ENCODE measurements around the gene ANKS4B. TPM values are rescaled to one million over a fixed set of nuclear protein-coding genes. Genes with fewer than 3 reads are reported as not detected.
"Not testable (repeated sequence)": the region's sequence is repeated elsewhere in the genome, so short reads cannot be mapped to it uniquely, and the experiment has no call there.

The ANKS4B gene
- total RNA-seq, 2 donors from 2014 or later = 0.78 TPM; not detected in 1

- no peak overlapping the region for H3K4me3 ChIP-seq
- H3K36me3 ChIP-seq (replicated peaks in 1 of 2; ENCODE audit: insufficient read depth in 1 of 2, low read depth in 2 of 2) = no peaks in the 10 kb centered on the region
- H3K9me3 ChIP-seq = no peaks in the 10 kb centered on the region
- intact Hi-C loops (cut with DNase I) = no loop called here
- H3K4me1 ChIP-seq = no peaks in the 10 kb centered on the region
- no peak for ATAC-seq
- 39 to 45% methylated on average over 4 of the region's 4 CpGs for WGBS, 2 donors
- DNase-seq = no peak
- H3K27ac ChIP-seq = no peak overlapping the region
- TF ChIP-seq, protein P1, sequence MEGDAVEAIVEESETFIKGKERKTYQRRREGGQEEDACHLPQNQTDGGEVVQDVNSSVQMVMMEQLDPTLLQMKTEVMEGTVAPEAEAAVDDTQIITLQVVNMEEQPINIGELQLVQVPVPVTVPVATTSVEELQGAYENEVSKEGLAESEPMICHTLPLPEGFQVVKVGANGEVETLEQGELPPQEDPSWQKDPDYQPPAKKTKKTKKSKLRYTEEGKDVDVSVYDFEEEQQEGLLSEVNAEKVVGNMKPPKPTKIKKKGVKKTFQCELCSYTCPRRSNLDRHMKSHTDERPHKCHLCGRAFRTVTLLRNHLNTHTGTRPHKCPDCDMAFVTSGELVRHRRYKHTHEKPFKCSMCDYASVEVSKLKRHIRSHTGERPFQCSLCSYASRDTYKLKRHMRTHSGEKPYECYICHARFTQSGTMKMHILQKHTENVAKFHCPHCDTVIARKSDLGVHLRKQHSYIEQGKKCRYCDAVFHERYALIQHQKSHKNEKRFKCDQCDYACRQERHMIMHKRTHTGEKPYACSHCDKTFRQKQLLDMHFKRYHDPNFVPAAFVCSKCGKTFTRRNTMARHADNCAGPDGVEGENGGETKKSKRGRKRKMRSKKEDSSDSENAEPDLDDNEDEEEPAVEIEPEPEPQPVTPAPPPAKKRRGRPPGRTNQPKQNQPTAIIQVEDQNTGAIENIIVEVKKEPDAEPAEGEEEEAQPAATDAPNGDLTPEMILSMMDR (IDR thresholded peaks at IDR 0.05) = no peak
- no peak for TF ChIP-seq POLR2A (IDR thresholded peaks at IDR 0.05)
- H3K27me3 ChIP-seq = no peaks in the 10 kb centered on the region
These were observed 6.1 kb downstream of the ANKS4B start for GRCh38 chr16:21239646-21240045.

GRCh38 chr16:21242756-21243155 is 9.3 kb downstream of the ANKS4B start:
- ATAC-seq (no peak), DNase-seq (no peak)
- 8% methylated on average over 2 of the region's 2 CpGs for WGBS, 2 donors
- no peaks in the 10 kb centered on the region for H3K27me3 ChIP-seq
- no peak overlapping the region for H3K27ac ChIP-seq
- H3K4me3 ChIP-seq = no peak overlapping the region
- H3K9me3 ChIP-seq = no peaks in the 10 kb centered on the region
- H3K36me3 ChIP-seq (replicated peaks in 1 of 2; ENCODE audit: insufficient read depth in 1 of 2, low read depth in 2 of 2) = no peaks in the 10 kb centered on the region
- TF ChIP-seq POLR2A (IDR thresholded peaks at IDR 0.05) = no peak
- TF ChIP-seq, protein P1 (IDR thresholded peaks at IDR 0.05) = no peak
- H3K4me1 ChIP-seq = no peaks in the 10 kb centered on the region
- intact Hi-C loops (cut with DNase I) = no loop called here

GRCh38 chr16:21244518-21245215 is 11.2 kb downstream of the ANKS4B start:
- H3K27ac ChIP-seq = no peak overlapping the region

DNA sequence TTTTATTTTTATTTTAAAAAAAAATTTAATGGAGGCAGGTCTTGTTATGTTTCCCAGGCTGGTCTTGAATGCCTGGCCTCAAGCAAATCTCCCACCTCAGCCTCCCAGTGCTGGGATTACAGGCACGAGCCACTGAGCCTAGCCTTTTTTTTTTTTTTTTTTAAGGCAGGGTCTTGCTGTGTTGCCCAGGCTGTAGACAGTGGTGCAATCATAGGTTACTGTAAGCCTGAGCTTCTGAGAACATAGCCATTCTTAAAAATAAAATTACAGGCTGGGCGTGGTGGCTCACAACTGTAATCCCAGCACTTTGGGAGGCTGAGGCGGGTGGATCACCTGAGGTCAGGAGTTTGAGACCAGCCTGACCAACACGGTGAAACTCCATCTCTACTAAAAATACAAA is 14.7 kb downstream of the ANKS4B start:
- H3K4me3 ChIP-seq; H3K9me3 ChIP-seq; H3K36me3 ChIP-seq (replicated peaks in 1 of 2; ENCODE audit: insufficient read depth in 1 of 2, low read depth in 2 of 2); intact Hi-C loops (cut with DNase I); H3K27ac ChIP-seq; ATAC-seq; DNase-seq; H3K4me1 ChIP-seq; H3K27me3 ChIP-seq: not testable (repeated sequence)
- 91 to 96% methylated on average over 4 of the region's 4 CpGs for WGBS, 2 donors

More at GRCh38 chr16:21244518-21245215, 11.2 kb downstream of the ANKS4B start:
- Histone ChIP-seq H3K27me3 (no peaks in the 10 kb centered on the region), H3K4me3 (no peak overlapping the region), H3K4me1 (no peaks in the 10 kb centered on the region), H3K9me3 (no peaks in the 10 kb centered on the region), H3K36me3 (replicated peaks in 1 of 2; ENCODE audit: insufficient read depth in 1 of 2, low read depth in 2 of 2) (no peaks in the 10 kb centered on the region)
- no peak for DNase-seq
- no peak for ATAC-seq
- intact Hi-C loops (cut with DNase I) = no loop called here
- no peak for TF ChIP-seq POLR2A (IDR thresholded peaks at IDR 0.05)
- TF ChIP-seq, protein P1 (IDR thresholded peaks at IDR 0.05) = no peak
- 78 to 83% methylated on average over 7 of the region's 7 CpGs for WGBS, 2 donors

GRCh38 chr16:21250072-21250923 is 16.8 kb downstream of the ANKS4B start:
- Histone ChIP-seq H3K27me3 (no peaks in the 10 kb centered on the region), H3K27ac (no peak overlapping the region), H3K9me3 (no peaks in the 10 kb centered on the region), H3K4me1 (no peaks in the 10 kb centered on the region), H3K36me3 (replicated peaks in 1 of 2; ENCODE audit: insufficient read depth in 1 of 2, low read depth in 2 of 2) (no peaks in the 10 kb centered on the region), H3K4me3 (no peak overlapping the region)
- 70 to 72% methylated on average over 12 to 15 of the region's 15 CpGs for WGBS, 2 donors
- no peak for TF ChIP-seq POLR2A (IDR thresholded peaks at IDR 0.05)
- TF ChIP-seq, protein P1 (IDR thresholded peaks at IDR 0.05) = no peak
- ATAC-seq (no peak), DNase-seq (no peak)
- intact Hi-C loops (cut with DNase I) = no loop called here

All from body of pancreas (tissue), 4 donors.